Neutrophil (primary cell): ENCODE measurements around the gene FKBP15.

Source experiments
- H3K27ac ChIP-seq: fragments of 200-600 bp; sonication (generic); 2 replicates; pipeline ENCODE4 v1.5.1; 2016; ENCODE audit warnings: mild to moderate bottlenecking, moderate library complexity
- H3K27me3 ChIP-seq: fragments of 200-600 bp; sonication (generic); 2 replicates; pipeline ENCODE4 v1.6.0; 2016; ENCODE audit warnings: mild to moderate bottlenecking
- H3K36me3 ChIP-seq: fragments of 200-600 bp; sonication (generic); 2 replicates; pipeline ENCODE4 v1.5.1; 2017
- H3K4me1 ChIP-seq, 2 experiments: fragments of 200-600 bp in 1 of 2; sonication (generic) in 1 of 2; 1 replicate in 1 of 2; 2 replicates in 1 of 2; pipeline versions ENCODE4 v1.5.1 to v1.6.1; 2013 to 2016; ENCODE audit warnings: low read depth in 1 of 2, low read length in 1 of 2, mild to moderate bottlenecking in 1 of 2, moderate library complexity in 1 of 2; ENCODE audit not compliant: control insufficient read depth in 1 of 2, insufficient read depth in 1 of 2
- H3K4me3 ChIP-seq, 2 experiments: fragments of 200-600 bp in 1 of 2; sonication (generic) in 1 of 2; 1 replicate in 1 of 2; 2 replicates in 1 of 2; pipeline ENCODE4 v1.5.1; 2013 to 2016; ENCODE audit warnings: low read depth in 1 of 2, low read length in 1 of 2, mild to moderate bottlenecking in 1 of 2, moderate library complexity in 1 of 2
- H3K9me3 ChIP-seq: fragments of 200-600 bp; sonication (generic); 2 replicates; pipeline ENCODE4 v1.5.1; 2016
- TF ChIP-seq, protein P1 (sequence below): fragments of 200-600 bp; sonication (generic); IDR thresholded peaks from 2 replicates; pipeline ENCODE4 v1.5.1; 2016; ENCODE audit warnings: antibody characterized with exemption

Gene FKBP15

DNA sequence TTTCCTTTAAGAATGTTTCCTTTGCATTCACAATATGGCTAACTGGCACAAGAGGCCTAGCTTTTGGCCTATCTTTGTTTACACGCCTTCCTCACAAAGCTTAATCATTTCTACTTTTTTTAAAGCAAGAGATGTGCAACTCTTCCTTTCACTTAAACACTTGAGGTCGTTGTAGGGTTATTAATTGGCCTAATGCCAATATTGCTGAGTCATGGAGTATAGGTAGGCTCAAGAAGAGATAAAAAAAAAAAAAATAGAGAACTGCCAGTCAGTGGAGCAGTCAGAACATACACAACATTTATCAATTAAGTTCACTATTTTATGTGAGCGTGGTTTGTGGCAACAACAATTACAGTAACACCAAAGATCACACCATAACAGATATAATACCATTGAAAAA is 5.9 kb downstream of the FKBP15 start:
- Histone ChIP-seq H3K27me3 (no peaks in the 10 kb centered on the region), H3K4me1 (peaks cover 22 to 24% of the 10 kb centered on the region in 2 experiments), H3K4me3 (no peak overlapping the region), H3K27ac (peak overlapping the region; percentile 37), H3K9me3 (no peaks in the 10 kb centered on the region), H3K36me3 (peaks cover 12% of the 10 kb centered on the region)
- TF ChIP-seq, protein P1, sequence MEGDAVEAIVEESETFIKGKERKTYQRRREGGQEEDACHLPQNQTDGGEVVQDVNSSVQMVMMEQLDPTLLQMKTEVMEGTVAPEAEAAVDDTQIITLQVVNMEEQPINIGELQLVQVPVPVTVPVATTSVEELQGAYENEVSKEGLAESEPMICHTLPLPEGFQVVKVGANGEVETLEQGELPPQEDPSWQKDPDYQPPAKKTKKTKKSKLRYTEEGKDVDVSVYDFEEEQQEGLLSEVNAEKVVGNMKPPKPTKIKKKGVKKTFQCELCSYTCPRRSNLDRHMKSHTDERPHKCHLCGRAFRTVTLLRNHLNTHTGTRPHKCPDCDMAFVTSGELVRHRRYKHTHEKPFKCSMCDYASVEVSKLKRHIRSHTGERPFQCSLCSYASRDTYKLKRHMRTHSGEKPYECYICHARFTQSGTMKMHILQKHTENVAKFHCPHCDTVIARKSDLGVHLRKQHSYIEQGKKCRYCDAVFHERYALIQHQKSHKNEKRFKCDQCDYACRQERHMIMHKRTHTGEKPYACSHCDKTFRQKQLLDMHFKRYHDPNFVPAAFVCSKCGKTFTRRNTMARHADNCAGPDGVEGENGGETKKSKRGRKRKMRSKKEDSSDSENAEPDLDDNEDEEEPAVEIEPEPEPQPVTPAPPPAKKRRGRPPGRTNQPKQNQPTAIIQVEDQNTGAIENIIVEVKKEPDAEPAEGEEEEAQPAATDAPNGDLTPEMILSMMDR = no peak

DNA sequence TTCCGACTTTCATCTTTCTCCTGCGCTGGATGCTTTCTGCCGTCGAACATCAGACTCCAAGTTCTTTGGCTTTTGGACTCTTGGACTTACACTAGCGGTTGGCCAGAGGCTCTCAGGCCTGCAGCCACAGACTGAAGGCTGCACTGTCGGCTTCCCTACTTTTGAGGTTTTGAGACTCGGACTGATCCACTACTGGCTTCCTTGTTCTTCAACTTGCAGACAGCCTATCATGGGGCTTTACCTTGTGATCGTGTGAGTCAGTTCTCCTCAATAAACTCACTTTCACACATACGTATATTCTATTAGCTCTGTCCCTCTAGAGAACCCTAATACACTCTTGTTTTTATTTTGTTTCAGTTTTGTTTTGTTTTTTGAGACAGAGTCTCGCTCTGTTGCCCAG is 10.3 kb downstream of the FKBP15 start:
- no peak overlapping the region for H3K27ac ChIP-seq
- H3K36me3 ChIP-seq = peaks cover 27% of the 10 kb centered on the region
- H3K4me1 ChIP-seq = peaks cover 14 to 15% of the 10 kb centered on the region in 2 experiments
- no peak overlapping the region for H3K4me3 ChIP-seq
- H3K9me3 ChIP-seq = no peaks in the 10 kb centered on the region
- no peaks in the 10 kb centered on the region for H3K27me3 ChIP-seq
- TF ChIP-seq, protein P1 = no peak

DNA sequence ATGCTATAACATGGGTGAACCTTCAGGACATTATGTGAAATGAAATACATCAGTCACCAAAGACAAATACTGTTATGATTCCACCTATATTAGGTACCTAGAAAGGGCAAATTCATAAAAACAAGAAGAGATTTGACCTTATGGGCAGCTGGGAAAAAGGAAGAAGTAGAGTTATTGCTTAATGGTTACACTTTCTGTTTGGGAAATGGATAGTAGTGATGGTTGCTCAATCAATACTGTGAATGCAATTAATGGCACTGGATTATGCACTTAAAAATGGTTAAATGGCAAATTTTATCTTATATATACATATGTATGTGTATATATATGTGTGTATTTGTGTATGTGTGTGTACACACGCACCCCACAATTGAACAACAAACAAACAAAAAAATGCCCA is 15.2 kb downstream of the FKBP15 start:
- H3K4me1 ChIP-seq = peaks cover 22% of the 10 kb centered on the region in 2 experiments
- H3K36me3 ChIP-seq = peaks cover 43% of the 10 kb centered on the region
- H3K9me3 ChIP-seq = no peaks in the 10 kb centered on the region
- peak overlapping the region; percentile 73 for H3K27ac ChIP-seq
- H3K4me3 ChIP-seq = no peak overlapping the region
- no peaks in the 10 kb centered on the region for H3K27me3 ChIP-seq
- TF ChIP-seq, protein P1 = no peak

- TF ChIP-seq, protein P1 = no peak
- peaks cover 42% of the 10 kb centered on the region for H3K36me3 ChIP-seq
- H3K9me3 ChIP-seq = no peaks in the 10 kb centered on the region
Observed at GRCh38 chr9:113205432-113205831, 15.6 kb downstream of the FKBP15 start.

GRCh38 chr9:113199683-113200329 is 21.3 kb downstream of the FKBP15 start:
- Histone ChIP-seq H3K9me3 (no peaks in the 10 kb centered on the region), H3K4me1 (no peaks in the 10 kb centered on the region), H3K36me3 (peaks cover 74% of the 10 kb centered on the region), H3K4me3 (no peak overlapping the region), H3K27me3 (no peaks in the 10 kb centered on the region), H3K27ac (no peak overlapping the region)
- TF ChIP-seq, protein P1 = no peak

More at GRCh38 chr9:113205432-113205831, 15.6 kb downstream of the FKBP15 start:
- H3K4me3 ChIP-seq = no peak overlapping the region
- H3K27me3 ChIP-seq = no peaks in the 10 kb centered on the region
- peaks cover 22% of the 10 kb centered on the region in 2 experiments for H3K4me1 ChIP-seq
- H3K27ac ChIP-seq = peak overlapping the region; percentile 73
